Ureter (tissue), 1 donor: ENCODE results near the gene FNDC3A. TPM values are rescaled to one million over a fixed set of nuclear protein-coding genes. Genes with fewer than 3 reads are reported as not detected.
A peak's percentile ranks its signal among the peaks of the same experiment; 100 is the strongest.
"Not testable (repeated sequence)": the region's sequence is repeated elsewhere in the genome, so short reads cannot be mapped to it uniquely, and the experiment has no call there.

ENCODE experiments used
- DNase-seq: peaks from one replicate; pipeline ENCODE4 v3.0.0-alpha.2; 2020; ENCODE audit warnings: low spot score
- total RNA-seq: library from RNA; stranded (reverse); gene quantifications from one replicate; pipeline ENCODE4 v1.2.4, GENCODE V29; 2023
- donor health status: DM: yes; HTN: yes; CAD: no.

FNDC3A gene
- total RNA-seq, 1 donor from 2014 or later: 76.5 TPM

DNA sequence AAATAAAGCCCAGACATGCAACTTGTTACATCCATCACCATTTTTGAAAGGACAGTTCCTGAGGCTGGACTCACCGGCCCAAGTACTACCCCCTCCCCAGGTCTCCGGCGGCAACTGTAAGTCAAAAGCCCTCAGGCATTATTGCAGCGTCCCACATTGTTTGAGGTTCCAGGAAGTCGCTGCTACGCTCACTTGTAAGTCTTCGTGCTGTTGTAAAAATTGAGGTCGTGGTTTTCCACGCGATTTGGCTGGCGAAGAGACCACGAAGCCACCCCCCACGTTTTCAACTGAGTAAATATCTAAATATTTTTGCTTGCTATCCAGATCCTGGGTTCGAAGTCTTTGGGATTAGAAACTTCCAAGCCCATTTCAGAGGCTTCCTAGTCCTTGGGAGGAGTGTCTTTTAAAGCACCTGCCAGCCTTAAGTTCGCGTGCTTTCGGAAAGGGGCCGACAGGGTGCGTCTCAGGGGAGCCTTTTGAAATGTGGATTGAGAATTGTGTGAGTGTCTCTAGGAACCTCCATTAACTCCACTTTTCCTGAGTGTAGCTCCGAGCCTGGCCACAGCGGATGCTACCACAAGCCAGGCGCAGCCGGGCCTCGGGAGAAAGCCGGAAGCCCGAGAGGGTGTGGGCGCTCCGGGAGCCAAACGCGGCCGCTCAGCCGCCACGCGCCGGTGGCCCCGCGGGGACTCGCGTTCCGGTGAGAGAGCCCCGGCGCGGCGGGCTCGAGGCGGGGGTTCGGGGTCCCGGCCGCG, 434 bp upstream of the FNDC3A start:
- peak; percentile 51 for DNase-seq

DNA sequence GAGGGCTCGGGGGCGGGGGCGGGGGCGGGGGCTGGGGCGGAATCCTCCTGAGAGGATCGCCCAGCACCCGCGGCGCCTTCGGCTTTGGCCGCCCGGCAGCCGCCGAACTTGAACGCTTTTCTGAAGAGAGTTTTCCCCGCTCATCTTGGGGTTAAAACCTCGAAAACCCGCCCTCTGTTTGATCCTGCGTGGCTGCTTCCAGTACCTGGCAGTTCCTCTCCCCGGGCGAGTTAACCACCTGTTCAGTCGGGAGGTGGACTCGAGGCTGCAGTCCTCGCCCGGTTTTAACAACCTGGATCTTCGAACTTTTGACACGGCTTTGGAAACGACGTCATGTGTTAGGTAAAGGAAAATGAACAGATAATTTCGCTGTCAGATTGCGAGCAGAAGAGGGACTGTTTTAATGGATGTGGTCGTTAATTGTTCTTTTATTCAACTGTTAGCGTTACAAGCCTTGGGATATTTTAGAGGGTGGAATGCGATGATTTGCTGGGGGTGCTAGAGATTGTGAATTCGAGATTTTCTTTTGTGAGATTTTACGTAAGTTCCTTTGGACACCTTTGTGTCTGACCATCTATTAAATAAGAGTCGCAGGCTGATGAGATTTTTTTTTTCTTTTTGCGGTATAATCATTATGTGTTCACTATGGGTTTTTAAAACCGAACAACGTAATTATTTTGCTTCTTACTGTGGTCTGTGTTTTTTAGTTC, 1.0 kb downstream of the FNDC3A start:
- peak; percentile 81 for DNase-seq

DNA sequence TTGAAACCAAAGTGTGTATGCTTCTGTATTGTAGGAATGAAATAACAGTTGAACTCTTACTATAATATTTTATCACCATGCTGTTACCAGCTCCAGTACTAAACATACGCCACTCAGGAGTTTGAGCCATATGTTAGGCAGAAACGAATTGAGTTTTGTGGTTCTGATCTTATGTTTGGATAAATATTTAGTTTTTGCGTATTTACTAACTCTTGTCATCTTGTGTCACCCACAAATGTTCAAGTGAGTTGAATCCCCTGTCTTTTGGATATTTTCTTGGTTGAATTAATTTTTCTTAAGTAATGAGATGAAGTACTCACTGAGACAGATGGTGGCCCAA, 1.5 kb downstream of the FNDC3A start:
- DNase-seq: no peak

DNA sequence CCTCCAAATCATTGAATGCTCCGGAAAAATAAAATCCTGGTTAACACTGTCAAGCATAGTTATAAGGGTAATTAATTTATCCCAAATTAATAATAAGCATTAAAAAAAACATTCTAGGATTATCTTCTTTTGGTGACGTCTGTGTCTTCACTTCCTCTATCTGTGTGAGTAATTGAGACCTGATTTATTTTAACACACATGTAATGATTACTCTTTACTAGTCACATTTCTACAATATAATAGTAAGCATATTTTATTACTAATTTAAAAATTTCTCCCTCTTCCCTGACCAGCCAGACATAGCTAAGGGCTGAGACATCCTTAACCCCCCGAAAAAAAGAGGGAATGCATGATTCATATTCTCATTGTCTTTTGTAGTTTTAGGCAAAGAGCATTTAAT, 2.3 kb downstream of the FNDC3A start:
- no peak for DNase-seq

DNA sequence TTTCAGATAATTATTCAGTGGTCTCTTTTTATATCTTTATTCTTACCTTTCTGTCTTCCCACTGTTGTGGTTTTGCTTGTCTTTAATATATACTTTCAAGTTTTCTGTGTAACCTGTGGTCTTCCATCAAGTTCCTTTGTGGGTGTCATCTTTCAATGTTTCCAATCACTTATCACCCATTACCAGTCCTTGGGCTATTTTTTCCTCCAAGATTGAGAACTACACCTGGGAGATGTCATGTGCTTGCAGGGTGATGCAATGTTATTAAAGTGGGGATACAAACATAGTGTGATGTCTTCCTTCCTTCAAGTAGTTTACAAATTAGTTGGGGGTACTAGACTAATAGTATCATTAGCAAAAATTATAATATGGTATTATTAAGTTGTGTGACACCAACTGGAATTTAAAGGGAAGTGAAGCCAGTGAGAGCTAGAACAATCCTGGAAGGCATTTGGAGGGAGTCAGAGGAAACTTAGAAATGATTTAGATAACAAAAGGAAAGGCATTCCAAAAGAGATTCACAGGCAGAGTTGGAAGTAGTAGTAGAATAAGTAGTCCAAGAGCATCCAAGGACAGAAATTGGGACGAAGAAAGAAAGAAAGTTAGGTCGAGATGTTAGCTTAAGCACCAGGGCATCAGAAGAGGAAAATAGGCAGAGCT, 3.4 kb downstream of the FNDC3A start:
- DNase-seq: no peak

DNA sequence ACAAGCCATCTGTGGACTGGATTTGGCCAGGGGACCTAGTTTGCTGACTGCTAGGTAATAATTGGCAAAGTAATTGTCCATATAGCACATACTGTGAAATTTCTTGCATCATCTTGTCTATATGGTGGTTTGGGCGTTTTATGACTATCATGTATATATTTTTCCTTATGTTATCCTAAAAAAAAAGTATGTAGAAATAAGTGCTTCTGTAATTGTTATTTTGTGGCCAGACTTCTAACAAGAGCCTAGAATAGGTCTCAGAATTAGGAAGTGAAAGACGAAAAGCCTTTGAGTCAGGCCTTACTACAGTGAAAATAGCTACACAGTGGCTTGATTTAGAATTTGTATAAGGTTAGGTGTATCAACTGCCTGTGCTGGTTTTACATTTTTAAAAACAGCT, 4.2 kb downstream of the FNDC3A start:
- DNase-seq: no peak

DNA sequence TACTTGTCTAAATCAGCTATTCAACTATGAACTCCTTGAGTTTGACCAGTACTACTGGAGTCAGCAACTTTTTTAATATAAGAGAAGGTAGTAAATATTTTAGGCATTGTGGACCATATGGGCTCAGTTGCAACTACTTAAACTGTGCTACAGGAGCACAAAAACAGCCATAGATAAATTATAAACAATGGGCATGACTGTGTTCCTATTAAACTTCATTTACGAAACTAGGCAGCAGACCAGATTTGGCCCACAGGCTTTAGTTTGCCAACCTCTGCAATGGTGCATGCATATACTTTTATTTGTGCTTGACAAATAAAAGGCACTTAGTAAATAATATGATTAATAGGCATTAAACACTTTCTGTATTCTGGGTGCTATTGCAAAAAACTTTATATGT, 7.6 kb downstream of the FNDC3A start:
- DNase-seq: no peak

DNA sequence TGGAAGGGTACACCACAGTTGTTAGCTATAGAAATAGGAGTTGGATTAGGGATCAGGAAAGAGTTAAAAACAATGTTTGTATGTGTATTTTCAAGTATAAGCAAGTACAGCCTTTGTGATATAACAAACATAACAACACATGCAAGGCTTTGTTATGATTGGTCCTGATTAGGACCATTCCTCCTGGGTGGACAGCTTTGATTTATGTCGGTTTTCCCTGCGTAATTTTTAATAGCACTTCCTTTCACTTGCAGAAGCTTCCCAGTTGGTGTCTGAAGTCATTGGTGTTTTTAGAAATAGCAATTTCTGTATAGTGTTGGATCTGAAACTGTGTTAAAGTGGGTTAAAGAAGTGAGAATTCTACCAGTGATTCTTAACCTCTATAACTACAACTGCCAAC, 10.0 kb downstream of the FNDC3A start:
- no peak for DNase-seq

DNA sequence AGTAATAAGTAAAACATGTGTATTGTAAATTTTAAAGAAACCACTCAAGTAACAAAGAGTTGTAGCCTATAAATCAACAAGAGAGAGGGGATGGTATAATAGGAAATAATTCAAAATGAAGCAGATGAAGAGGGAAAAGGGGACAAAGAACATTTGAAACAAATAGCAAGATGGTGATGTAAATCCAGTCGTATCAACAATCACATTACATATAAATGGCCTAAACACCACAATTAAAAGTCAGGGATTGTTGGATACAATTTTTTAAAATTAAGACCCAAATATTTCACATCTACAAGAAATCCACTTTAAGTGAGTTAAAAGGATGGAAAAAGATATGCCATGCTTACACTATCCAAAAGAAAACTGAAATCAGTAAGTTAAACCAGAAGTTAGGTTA, 15.2 kb downstream of the FNDC3A start:
- no peak for DNase-seq

DNA sequence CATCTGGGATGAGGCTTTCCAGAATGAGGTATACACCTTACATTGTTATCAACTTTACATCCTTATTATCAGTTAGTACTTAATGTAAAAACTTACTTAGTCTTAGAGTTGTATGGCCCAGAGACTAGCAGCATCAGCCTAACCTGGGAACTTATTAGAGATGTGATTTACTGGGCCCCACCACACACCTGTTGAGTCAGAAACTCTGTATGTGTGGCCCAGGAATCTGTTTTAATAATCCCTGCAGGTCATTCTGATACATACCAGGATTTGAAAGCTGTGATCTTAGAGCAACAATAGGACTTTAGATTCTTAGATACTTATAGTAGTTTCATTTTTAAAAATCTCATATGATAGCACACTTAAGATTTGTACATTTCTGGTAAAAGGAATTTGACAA, 17.4 kb downstream of the FNDC3A start:
- no peak for DNase-seq

DNA sequence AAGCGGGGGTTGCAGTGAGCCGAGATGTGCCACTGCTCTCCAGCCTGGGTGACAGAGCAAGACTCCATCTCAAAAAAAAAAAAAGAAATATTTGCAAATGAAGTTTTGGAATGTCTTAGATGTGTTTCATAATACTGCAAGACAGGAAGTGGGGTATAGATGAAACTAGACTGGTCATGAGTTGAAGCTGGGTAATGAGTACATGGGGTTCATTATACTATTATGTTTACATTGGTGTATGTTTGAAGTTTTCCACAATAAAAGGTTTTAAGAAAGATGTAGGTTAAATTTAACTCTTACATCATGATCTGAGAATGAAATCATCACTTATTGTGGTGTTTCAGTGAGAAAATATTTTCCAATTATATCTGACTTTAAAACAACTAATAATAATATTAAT, 19.0 kb downstream of the FNDC3A start:
- DNase-seq: no peak

DNA sequence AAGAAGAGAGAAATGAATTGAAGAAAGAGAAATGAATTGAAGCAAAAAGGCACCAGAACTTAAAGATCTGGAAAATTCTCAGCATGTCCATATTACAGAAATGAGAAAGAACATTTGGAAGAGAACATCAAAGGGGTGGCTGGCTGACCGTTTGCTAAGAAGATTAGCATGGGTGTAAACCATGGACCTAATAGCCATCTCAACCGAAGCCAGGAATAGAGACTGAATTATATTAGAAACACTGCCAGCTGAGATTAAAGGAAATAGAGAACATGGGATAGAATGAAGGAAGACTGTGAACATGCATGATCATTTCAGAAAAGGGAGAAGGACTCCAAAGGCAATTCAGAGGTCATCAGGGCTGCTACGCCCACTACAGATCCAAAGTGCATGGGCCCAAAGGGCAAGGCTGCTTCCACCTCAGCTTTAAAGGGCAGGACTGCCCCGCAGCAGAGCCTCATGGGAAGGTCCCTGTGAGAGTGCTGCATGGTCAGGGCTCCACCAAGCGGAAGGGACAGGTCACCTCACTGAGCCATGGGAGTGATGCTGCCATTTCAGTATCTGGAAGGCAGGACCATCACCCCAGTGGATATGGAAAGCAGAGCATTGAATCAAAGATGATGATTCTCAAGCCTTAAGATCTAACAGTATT, 23.1 kb downstream of the FNDC3A start:
- no peak for DNase-seq

DNA sequence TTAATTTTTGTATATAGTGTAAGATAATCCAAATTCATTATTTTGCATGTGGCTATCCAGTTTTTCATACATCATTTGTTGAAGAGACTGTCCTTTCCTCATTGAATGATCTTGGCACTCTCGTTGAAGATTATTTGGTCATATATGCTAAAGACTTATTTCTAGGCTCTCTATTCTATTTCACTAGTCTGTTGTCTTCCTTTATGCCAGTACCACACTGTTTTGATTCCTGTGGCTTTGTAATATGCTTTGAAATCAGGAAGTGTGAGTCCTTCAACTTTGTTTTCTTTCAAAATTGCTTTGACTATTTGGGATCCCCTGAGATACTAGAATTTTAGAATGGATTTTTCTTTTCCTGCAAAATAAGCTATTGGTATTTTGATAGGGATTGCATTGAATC, 24.5 kb downstream of the FNDC3A start:
- DNase-seq: no peak

DNA sequence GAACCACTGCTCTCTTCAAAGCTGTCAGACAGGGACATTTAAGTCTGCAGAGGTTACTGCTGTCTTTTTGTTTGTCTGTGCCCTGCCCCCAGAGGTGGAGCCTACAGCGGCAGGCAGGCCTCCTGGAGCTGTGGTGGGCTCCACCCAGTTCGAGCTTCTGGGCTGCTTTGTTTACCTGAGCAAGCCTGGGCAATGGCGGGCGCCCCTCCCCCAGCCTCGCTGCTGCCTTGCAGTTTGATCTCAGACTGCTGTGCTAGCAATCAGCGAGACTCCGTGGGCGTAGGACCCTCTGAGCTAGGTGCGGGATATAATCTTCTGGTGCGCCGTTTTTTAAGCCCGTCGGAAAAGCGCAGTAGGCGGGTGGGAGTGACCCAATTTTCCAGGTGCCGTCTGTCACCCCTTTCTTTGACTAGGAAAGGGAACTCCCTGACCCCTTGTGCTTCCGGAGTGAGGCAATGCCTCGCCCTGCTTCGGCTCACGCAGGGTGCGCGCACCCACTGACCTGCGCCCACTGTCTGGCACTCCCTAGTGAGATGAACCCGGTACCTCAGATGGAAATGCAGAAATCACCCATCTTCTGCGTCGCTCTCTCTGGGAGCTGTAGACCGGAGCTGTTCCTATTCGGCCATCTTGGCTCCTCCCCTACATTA, 43.4 kb downstream of the FNDC3A start:
- not testable (repeated sequence) for DNase-seq

DNA sequence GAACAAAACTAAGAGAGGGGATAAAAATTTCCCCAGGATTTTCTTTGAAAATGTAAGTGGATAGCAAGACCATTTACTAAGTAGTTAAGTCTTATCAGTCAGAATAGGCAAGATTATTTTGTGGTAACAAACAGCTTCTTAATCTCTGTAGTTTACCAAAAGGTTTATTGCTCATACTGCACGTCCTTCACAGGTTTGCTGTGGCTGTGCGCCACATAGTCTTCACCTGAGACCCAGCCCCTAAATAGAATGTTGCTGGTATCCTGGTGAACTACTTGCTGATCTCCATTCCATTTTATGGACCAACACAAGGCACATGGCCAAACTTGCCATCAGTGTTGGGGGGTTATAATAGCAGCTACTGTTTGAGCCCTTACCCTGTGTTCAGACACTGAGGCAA, 44.6 kb downstream of the FNDC3A start:
- DNase-seq: no peak

DNA sequence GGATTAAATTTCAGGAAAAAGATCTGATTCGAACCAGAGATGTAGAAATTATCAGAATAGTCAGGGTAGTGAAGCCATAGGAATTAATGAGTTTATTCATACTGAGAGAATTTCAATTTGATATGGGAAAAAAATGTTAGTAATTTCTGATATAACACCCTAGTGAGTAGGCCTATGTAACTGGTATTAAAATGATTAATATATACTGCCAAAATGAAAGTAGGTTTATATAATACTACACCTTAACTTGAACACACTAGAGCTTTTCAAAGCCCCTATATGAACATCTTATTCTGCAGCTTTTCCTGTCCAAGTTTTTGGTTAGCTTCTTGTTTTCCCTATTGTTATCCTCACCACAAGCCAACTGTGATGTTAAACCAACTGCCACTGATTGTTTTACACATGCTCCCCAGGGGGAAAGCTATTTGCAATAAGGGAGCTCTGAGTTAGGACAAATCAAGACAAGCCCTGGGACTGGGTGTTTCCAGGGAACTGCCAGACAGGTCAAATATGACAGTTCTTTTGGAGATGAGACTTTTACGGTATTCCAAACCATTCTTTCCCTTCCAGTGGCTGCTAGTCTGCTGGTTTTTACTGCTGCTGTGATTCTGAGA, 45.3 kb downstream of the FNDC3A start:
- DNase-seq: no peak

DNA sequence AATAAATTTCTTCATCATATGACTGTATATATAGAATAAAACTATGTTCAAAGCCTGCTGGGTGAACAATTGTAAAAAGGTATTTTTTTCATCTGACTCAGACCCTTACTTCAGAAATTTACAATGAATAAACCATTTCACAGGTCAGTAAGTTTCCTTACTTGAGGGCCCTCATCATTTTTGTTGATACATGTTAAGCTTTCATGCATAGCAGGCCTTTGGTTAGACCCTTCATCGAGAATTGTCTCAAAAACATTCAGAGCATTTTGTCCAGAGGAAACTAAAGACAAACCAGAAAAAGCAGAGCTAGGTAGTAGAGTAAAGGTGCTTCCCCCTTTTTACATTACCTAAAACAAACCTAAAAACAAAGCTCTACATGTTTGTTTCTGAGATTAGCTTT, 46.2 kb downstream of the FNDC3A start:
- DNase-seq: no peak

DNA sequence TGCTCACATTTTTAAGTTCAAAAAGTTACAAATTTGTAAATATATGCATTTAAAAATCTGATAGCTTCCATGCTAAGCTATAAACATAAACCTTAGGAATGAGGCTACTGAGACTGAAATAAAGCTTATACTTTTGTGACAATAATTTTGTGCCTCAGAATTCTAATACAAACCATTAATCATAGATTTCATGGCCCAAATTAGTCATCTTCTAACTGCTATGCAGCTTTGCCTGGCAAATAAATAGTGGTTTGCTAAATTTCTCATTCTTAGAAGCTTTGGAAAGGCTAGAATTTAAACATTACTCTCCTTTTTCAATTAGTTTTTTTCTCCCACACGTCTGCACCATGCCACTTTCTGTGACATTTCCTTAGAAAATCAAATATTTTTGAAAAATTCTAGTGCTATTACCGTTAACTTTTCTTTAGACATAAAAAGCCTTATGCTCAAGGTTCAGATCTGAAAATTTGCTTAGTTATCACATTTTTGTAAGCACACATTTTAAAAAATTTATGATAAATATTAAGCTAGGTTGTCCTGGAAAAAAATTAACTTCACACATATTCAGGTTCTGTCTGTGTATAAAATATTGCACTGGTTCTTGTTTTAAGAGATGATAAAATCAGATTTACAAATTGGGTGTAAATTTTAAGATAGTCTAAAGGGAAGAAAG, 46.9 kb downstream of the FNDC3A start:
- DNase-seq: no peak

DNA sequence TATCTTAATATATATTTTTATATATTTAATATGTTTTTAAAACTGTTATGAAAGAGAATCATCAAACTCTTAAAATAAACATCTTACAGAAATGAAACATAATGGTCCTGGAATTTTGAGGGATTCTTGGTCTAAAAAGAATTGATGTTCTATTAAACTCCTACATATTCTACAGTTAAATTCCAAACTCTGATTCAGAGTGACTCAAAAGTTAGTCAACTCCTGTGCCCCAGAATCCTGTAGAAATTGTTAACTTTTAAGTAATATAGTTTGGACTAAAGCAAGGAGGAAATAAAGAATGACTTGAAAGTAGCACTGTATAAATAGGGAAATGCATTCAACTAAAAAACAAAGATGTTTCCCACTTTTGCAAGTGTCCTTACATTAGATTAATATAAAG, 47.7 kb downstream of the FNDC3A start:
- DNase-seq: no peak

DNA sequence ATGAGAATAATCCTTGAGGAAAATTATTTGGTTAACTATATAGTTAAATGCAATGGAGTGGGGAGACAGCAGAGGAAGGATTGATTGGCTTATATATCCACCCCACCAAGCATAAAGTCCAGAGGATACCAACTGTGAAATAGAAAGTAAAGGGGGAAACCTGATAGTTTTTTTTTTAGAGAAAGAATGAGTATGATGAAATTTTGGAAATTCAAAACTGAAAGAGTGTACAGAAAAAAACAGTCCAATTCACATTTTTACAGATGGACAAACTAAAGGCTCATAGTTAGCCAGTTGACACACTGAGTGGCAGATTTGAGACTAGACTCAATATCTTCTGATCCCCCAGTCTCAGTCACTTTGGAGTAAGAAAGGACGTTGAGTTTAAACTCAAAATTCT, 51.1 kb downstream of the FNDC3A start:
- no peak for DNase-seq

DNA sequence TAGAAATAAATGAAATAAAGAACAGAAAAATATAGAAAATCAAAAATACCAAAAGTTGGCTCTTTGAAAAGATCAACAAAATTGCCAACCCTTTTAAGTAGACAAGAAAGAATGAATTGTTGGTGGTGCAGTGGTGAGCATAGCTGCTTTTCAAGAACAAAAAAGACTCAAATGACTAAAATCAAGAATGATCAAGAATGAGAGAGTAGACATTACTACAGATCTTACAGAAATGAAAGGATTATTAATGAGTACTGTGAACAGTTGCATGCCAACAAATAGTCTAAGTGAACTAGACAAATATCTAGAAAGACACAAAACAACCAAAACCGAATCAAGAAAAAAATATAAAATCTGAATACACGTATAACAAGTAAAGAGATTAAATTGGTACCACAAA, 53.9 kb downstream of the FNDC3A start:
- no peak for DNase-seq
